ENCODE results near the gene SMCHD1.
"Not testable (repeated sequence)": the region's sequence is repeated elsewhere in the genome, so short reads cannot be mapped to it uniquely, and the experiment has no call there.

The SMCHD1 gene

DNA sequence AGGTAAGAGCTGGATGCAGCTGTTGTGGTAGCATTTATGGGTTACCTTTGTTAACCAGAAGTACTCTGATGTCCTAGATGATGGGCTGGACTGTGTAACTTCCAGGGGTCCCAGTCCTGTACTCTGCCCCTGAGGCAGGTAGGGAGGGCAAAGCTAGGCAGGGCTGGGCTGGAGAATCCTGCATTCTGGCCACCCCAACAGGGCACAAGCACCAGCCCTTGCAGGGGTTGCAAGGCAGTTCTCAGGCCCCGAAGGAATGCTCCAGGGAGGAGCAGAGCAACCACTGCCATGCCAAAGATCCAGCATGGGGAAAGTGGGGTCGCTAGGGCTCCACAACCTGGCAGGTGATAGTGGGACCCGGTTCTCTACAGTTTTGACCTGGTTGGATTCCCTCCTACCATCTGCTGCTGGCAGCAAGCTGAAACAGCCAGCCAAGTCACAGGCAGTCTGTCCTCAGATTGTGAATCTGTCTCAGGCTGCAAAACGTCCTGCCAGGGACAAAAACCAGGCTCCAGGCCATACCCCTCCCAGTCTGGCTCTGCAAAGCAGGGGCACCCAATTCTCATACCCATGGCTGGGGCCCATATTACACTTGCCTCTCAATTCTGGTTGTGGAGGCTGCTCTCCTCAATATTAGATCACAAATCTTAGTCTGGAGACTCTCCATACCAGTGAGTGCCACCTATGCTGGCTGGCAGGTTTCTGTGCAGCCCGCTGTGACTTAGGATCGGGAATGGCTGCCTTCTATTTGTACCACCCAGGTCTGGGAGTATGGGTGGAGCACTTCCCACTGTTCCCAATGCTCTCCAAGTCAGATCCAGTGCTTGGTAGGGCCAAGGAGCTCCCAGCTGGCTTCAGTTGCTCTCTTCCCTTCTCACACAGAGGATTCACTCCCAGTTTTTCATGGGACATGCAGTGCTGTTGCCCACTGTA, 61.1 kb downstream of the SMCHD1 start:
- no peak for DNase-seq (ENCODE audit: low read depth)

DNA sequence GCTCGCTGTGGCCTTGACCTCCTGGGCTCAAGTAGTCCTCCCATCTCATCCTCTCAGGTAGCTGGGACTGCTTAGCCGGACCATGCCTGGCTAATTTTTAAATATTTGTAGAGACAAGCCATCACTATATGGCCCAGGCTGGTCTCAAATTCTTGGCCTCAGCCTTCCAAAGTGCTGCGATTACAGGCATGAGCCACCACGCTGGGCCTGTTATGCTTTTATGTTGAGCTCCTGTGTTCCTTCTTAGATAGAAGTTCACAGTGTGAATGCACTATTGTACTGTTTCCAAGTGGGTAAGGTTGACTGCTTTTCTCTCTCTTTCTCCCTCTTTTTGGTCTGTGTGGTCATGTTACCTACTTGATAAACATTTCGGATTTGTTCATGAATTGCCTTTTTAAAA, 61.9 kb downstream of the SMCHD1 start:
- DNase-seq (ENCODE audit: low read depth), result no peak

DNA sequence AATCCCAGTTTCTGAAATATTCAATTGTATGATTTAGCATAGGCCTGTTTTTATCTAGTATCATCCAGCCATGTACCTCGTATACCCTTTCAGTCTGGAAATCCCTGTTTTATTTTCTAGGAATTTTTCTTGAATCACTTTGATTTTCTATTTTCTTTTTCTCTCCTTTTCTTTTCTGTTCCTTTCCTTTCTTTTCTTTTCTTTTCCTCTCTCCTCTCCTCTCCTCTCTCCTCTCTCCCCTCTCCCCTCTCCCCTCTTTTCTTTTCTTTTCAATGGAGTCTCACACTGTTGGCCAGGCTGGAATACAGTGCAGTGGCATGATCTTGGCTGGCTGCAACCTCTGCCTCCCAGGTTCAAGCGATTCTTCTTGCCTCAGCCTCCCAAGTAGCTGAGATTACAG, 63.5 kb downstream of the SMCHD1 start:
- no peak for DNase-seq (ENCODE audit: low read depth)

- DNase-seq (ENCODE audit: low read depth), result no peak
Measured at GRCh38 chr18:2723207-2723606, 67.7 kb downstream of the SMCHD1 start.

GRCh38 chr18:2729757-2730156, 74.2 kb downstream of the SMCHD1 start:
- DNase-seq (ENCODE audit: low read depth), result no peak

DNA sequence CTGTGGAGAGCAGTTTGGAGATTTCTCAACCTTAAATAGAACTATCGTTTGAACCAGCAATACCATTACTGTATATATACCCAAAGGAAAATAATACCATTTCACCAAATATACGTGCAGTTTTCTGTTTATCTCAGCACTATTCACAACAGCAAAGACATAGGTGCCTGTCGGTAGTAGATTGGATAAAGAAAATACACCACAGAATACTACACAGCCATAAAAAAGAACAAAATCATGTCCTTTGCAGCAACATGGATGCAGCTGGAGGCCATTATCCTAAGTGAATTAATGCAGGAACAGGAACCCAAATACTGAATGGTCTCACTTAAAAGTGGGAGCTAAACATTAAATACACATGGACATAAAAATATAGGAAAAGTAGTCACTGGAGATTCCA, 81.3 kb downstream of the SMCHD1 start:
- DNase-seq (ENCODE audit: low read depth), result no peak

GRCh38 chr18:2740082-2740481, 84.6 kb downstream of the SMCHD1 start:
- DNase-seq (ENCODE audit: low read depth), result not testable (repeated sequence)

- no peak for DNase-seq (ENCODE audit: low read depth)
Measured at GRCh38 chr18:2746274-2746673, 90.7 kb downstream of the SMCHD1 start.

- no peak for DNase-seq (ENCODE audit: low read depth)
Measured at GRCh38 chr18:2758309-2758708, 102.8 kb downstream of the SMCHD1 start.

DNA sequence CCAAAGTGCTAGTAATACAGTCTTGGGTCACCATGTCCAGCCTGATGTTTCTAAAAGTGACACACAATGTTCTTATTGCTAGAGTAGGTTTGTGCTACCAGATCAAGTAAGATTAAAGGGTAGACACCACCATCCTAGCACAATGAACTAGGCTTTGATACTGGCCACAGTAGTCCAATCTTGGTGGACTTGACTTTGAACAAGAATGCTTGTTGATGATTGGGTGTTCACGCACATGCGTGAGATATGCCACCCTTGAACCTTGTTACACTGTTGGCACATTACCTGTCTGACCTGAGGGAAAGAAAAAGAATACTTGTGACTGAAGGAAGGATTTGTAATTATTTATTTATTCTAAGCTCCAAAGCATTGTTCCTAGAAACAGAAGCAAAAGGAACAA, 119.1 kb downstream of the SMCHD1 start:
- no peak for DNase-seq (ENCODE audit: low read depth)

GRCh38 chr18:2776601-2777000, 121.1 kb downstream of the SMCHD1 start:
- no peak for DNase-seq (ENCODE audit: low read depth)

GRCh38 chr18:2777241-2777640, 121.7 kb downstream of the SMCHD1 start:
- DNase-seq (ENCODE audit: low read depth), result no peak

DNA sequence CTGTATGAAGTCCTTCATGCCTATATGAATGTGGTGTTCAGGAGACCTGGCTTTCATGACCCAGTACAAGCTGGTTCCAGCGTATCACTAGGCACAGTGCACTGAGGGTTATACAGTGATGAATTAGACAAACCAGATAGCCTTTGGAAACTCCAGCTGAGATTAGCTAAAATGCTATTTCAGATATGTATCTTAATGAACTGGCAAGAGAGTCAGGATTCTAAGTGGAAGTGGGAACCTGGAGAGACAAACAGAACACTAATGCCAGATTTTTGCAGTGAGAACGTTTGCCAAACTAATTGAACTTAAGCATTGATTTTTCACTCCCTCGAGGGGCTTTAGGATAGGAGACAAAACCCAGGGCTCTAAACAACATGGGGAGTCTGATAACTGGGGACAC, 125.2 kb downstream of the SMCHD1 start:
- DNase-seq (ENCODE audit: low read depth), result no peak

DNA sequence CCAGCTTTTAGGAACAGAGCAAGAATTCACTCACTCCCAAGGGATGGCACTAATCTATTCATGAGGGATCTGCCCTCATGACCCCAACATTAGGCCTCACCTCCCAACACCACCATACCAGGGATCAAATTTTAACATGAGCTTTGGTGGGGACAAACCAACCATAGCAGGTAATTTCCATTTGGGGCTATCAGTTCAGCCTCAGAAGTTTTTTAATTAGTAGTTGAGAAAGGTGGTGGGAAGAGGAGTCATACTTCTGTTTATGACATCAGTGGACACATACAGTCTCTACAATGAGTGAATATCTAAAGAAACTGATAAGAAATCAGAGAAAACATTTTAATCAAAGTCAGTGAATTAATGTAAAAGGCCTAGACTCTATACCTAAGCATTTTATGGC, 131.7 kb downstream of the SMCHD1 start:
- DNase-seq (ENCODE audit: low read depth), result no peak

GRCh38 chr18:2792395-2792794, 136.9 kb downstream of the SMCHD1 start:
- no peak for DNase-seq (ENCODE audit: low read depth)

GRCh38 chr18:2794159-2794558, 138.6 kb downstream of the SMCHD1 start:
- DNase-seq (ENCODE audit: low read depth), result no peak

GRCh38 chr18:2797951-2798350, 142.4 kb downstream of the SMCHD1 start:
- DNase-seq (ENCODE audit: low read depth), result no peak

DNA sequence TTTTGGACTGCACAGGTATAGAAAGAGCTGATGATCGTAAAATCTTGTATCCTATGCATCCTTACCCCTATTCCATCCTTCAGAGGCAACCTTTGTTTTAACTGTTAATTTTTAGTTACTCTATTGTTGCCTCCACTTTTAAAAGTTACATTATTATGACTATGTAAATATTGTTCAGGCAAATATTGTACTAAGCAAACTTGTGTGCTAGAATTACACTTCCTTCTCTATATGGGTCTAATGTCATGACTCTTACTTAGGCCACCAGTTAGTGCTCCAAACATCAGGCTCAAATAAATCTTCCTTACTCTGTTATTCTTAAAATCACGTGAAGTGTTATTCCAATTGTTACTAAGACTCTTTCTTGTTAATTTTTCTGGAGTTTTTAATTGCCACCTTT, 143.8 kb downstream of the SMCHD1 start:
- DNase-seq (ENCODE audit: low read depth), result no peak

DNA sequence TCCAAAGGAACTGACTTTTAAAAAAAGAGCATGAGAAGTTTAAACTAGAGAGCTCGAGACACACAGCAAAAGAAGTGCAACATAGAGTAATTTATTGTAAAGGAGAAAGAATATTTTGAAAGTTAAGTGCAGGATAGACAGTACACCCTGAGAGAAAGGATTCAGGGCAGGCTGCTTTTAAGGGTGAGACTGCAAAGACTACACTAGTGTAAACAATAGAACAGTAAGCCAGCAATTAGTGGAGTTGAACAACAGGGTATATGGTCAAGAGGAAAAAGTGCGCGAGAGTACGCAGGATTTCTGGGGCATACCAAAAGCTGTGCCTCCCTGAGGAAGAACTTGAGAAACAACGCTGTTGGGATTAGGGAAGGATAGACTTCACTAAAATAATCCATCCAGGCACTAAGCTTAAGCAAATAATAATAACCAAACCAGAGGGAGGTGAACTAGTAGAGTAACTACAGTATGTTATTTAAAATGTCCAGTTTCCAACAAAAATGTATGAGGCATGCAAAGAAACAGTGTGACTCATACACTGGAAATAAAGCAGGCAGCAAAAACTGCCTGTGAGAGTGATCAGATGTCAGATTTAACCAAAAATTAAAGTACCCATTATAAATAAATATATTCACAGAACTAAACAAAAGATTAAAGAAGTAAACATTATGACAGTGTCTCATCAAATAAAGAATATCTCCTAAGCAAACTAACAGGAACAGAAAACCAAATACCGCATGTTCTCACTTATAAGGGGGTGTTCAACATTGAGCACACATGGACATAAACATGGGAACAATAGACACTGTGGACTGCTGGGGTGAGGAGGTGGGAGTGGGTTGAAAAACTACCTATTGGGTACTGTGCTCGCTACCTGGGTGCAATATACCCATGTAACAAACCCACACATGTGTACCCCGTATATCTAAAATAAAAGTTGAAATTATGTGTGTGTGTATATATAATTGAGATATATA, 150.7 kb downstream of the SMCHD1 start:
- no peak for DNase-seq (ENCODE audit: low read depth)

DNA sequence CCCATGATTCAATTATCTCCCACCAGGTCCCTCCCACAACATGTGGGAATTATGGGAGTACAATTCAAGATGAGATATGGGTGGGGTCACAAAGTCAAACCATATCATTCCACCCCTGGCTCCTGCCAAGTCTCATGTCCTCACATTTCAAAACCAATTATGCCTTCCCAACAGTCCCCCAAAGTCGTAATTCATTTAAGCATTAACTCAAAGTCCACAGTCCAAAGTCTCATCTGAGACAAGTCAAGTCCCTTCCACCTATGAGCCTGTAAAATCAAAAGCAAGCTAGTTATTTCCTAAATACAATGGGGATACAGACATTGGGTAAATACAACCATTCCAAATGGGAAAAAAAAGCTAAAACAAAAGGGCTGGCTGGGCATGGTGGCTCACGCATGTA, 153.1 kb downstream of the SMCHD1 start:
- not testable (repeated sequence) for DNase-seq (ENCODE audit: low read depth)

DNA sequence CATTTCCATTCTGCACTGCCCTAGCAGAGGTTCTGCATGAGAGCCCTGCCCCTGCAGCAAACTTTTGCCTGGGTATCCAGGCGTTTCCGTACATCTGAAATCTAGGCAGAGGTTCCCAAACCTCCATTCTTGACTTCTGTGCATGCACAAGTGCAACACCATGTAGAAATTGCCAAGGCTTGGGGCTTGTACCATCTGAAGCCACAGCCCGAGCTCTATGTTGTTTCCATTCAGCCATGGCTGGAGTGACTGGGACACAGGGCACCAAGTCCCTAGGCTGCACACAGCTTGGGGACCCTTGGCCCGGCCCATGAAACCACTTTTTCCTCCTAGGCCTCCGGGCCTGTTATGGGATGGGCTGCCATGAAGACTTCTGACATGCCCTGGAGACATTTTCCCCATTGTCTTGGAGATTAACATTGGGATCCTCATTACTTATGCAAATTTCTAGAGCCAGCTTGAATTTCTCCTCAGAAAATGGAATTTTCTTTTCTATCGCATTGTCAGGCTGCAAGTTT, 154.2 kb downstream of the SMCHD1 start:
- DNase-seq (ENCODE audit: low read depth), result not testable (repeated sequence)

- no peak for DNase-seq (ENCODE audit: low read depth)
Measured at GRCh38 chr18:2811416-2811815, 155.9 kb downstream of the SMCHD1 start.

GRCh38 chr18:2814928-2815327, 159.4 kb downstream of the SMCHD1 start:
- DNase-seq (ENCODE audit: low read depth), result no peak
